Activated CD8-positive, alpha-beta T cell treated with anti-CD3 and anti-CD28 coated beads for 36 hours (primary cell): Measurements from ENCODE around the gene LANCL3. TPM values are rescaled to one million over a fixed set of nuclear protein-coding genes. Genes with fewer than 3 reads are reported as not detected.
A peak's percentile ranks its signal among the peaks of the same experiment; 100 is the strongest.

Experiments
- ATAC-seq: fragments of 200-7000 bp; cut with Tn5 transposase; one replicate; pipeline ENCODE4 v1.10.0; 2021; ENCODE audit warnings: mild to moderate bottlenecking, moderate library complexity
- CTCF ChIA-PET: fragments of 350-600 bp; sonication (Branson Sonifier 250); formaldehyde crosslinking; loops from one replicate; lab custom pipeline; 2021; ENCODE audit warnings: antibody characterized with exemption; lab: Charles Lee
- POLR2A ChIA-PET: fragments of 350-600 bp; sonication (Branson Sonifier 250); formaldehyde crosslinking; loops from one replicate; lab custom pipeline; 2021; ENCODE audit warnings: antibody characterized with exemption; lab: Charles Lee
- DNase-seq: peaks from one replicate; pipeline ENCODE4 v3.0.0-alpha.2; 2020
- H3K27ac Mint-ChIP-seq: one replicate; pipeline ENCODE4 v1.8.0; 2021; ENCODE audit warnings: mild to moderate bottlenecking, mixed read lengths
- H3K27me3 Mint-ChIP-seq: one replicate; pipeline ENCODE4 v1.8.0; 2021; ENCODE audit warnings: mixed read lengths
- H3K36me3 Mint-ChIP-seq: one replicate; pipeline ENCODE4 v1.8.0; 2021; ENCODE audit warnings: low read depth, mixed read lengths
- H3K4me1 Mint-ChIP-seq: one replicate; pipeline ENCODE4 v1.8.0; 2021; ENCODE audit warnings: low read depth, mixed read lengths
- H3K4me3 Mint-ChIP-seq: one replicate; pipeline ENCODE4 v1.8.0; 2021; ENCODE audit warnings: mild to moderate bottlenecking, moderate library complexity, mixed read lengths
- H3K9me3 Mint-ChIP-seq: one replicate; pipeline ENCODE4 v1.8.0; 2021; ENCODE audit warnings: mixed read lengths
- intact Hi-C: fragments of 100-400 bp; cut with micrococcal nuclease; formaldehyde crosslinking; loops from one replicate; pipeline ENCODE4 v1.10.0; 2022
- total RNA-seq, 2 experiments: library from RNA; stranded (reverse); gene quantifications; one replicate each; pipeline ENCODE4 v1.2.3, GENCODE V29; 2021
- TF ChIP-seq, protein P1 (sequence below): fragments of 200-600 bp; IDR thresholded peaks from one replicate; pipeline ENCODE4 v1.8.0; 2022; ENCODE audit warnings: antibody characterized with exemption, mild to moderate bottlenecking

Gene LANCL3
- total RNA-seq, 2 experiments from 2014 or later, result 0.16 to 0.34 TPM

DNA sequence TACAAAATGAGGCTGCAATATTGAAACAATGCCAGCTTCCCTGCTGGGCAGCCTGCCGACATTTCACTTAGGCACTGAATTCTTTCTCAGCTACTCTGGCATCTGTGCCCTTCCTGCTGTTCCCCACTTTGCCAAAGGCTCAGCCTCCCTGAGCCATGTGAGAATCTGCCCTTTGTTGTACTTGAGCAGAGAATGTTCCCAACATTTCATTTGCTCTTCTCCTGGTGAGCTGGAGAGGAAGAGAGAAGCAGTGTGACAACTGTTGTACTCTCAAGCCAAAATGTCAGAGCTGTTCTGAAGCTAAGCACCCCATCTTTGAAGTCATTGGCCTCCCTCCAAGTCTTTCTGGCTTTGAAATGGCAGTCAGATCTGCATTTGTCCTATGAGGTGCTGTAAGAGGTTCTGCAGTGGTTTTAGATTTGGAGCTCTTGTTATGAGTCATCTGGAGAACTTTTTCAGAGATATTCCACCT lies 32.5 kb downstream of the LANCL3 start:
- intact Hi-C loops, result no loop called here
- H3K36me3 Mint-ChIP-seq, result no peaks in the 10 kb centered on the region
- CTCF ChIA-PET, result no interaction called here

DNA sequence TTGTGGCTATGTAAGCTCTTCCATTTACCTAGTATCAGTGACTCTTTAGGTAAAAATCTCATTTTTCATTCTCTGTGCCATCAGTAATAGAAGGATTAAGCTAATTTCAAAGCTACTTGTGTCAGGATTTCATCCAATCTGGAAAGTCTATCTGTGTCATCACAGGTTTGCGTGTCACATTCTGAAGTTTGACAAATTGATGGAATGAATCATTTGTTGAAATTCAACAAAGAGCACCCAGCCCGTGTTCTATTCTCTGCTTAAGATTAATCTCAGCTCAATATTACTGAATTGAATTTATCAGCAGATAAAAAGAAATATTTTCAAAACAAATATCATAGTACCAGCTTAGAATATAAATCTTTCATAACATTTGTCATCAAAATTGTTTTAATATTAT lies 35.8 kb downstream of the LANCL3 start:
- no peak for ATAC-seq
- Mint-ChIP-seq H3K36me3 (no peaks in the 10 kb centered on the region), H3K9me3 (no peaks in the 10 kb centered on the region), H3K27me3 (peaks cover 8% of the 10 kb centered on the region), H3K27ac (no peak overlapping the region), H3K4me3 (no peak overlapping the region), H3K4me1 (no peaks in the 10 kb centered on the region)
- no peak for DNase-seq
- ChIA-PET CTCF (no interaction called here), POLR2A (no interaction called here)
- TF ChIP-seq, protein P1, sequence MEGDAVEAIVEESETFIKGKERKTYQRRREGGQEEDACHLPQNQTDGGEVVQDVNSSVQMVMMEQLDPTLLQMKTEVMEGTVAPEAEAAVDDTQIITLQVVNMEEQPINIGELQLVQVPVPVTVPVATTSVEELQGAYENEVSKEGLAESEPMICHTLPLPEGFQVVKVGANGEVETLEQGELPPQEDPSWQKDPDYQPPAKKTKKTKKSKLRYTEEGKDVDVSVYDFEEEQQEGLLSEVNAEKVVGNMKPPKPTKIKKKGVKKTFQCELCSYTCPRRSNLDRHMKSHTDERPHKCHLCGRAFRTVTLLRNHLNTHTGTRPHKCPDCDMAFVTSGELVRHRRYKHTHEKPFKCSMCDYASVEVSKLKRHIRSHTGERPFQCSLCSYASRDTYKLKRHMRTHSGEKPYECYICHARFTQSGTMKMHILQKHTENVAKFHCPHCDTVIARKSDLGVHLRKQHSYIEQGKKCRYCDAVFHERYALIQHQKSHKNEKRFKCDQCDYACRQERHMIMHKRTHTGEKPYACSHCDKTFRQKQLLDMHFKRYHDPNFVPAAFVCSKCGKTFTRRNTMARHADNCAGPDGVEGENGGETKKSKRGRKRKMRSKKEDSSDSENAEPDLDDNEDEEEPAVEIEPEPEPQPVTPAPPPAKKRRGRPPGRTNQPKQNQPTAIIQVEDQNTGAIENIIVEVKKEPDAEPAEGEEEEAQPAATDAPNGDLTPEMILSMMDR, result no peak
- intact Hi-C loops, result no loop called here

More for the DNA sequence above, 32.5 kb downstream of the LANCL3 start:
- Mint-ChIP-seq H3K27me3 (peaks cover 8% of the 10 kb centered on the region), H3K4me3 (no peak overlapping the region), H3K27ac (no peak overlapping the region), H3K9me3 (no peaks in the 10 kb centered on the region), H3K4me1 (no peaks in the 10 kb centered on the region)
- DNase-seq, result peak; percentile 1
- POLR2A ChIA-PET, result no interaction called here
- TF ChIP-seq, protein P1, result no peak
- no peak for ATAC-seq

DNA sequence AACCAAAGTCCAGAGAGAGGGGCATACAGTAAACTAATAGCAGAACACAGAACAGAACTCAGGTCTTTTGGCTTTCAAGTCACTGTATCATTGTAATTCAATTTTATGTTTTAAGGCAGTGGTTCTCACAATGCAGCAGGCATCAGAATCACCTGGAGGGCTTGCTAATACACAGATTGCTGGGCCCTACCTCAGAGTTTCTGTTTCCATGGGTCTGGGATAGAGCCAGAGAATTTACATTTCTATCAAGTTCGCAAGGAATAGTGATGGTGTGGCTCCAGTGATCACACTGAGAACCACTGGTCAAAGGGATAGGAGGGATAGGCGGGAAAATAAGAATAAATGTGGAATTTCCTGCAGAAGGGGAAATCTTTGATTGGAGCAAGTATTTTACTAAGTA lies 36.7 kb downstream of the LANCL3 start:
- ATAC-seq (no peak), DNase-seq (no peak)
- CTCF ChIA-PET, result no interaction called here
- Mint-ChIP-seq H3K27ac (no peak overlapping the region), H3K36me3 (no peaks in the 10 kb centered on the region), H3K4me3 (no peak overlapping the region), H3K27me3 (peaks cover 4% of the 10 kb centered on the region), H3K9me3 (no peaks in the 10 kb centered on the region), H3K4me1 (no peaks in the 10 kb centered on the region)
- TF ChIP-seq, protein P1, result no peak
- POLR2A ChIA-PET, result no interaction called here
- intact Hi-C loops, result no loop called here

DNA sequence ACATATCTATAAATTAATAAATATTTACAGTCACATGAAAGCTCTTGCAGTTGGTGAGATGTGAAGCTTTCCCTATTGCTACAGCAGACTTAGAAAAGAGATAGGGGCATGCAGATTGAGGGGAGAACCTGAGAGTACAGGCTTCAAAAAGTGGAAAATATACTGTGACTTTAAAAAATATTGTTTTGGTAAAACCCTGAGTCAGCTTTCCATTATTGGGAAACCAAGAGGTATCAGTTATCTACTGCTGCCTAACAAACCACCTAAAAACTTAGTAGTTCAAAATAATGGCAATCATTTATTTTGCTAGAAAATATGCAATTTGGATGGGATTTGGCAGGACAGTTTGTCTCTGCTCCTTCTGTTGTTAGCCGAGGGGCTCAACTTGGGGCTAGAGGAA lies 38.3 kb downstream of the LANCL3 start:
- ChIA-PET CTCF (no interaction called here), POLR2A (no interaction called here)
- intact Hi-C loops, result no loop called here
- TF ChIP-seq, protein P1, result no peak
- Mint-ChIP-seq H3K4me3 (no peak overlapping the region), H3K9me3 (no peaks in the 10 kb centered on the region), H3K27me3 (peaks cover 2% of the 10 kb centered on the region), H3K27ac (no peak overlapping the region), H3K36me3 (no peaks in the 10 kb centered on the region), H3K4me1 (no peaks in the 10 kb centered on the region)
- no peak for ATAC-seq
- DNase-seq, result no peak

DNA sequence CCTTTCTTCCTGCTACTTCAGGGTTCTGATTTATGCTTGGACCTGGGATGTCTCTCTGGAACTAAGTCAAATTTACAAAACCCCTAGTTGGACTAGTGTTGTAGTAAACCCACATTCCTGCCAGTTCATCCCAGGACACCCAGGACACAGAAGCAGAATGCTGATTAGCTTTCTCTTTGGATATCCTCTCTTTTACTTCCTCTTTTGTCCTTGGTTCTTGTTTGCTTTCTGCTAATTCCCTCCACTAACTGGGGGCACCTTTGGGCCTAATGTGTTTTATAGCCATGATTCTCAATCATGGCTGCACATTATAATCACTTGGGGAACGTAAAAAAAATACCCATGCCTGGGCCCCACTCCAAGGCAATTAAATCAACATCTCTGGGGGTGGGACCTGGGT lies 42.5 kb downstream of the LANCL3 start:
- Mint-ChIP-seq H3K27me3 (no peaks in the 10 kb centered on the region), H3K9me3 (no peaks in the 10 kb centered on the region), H3K27ac (no peak overlapping the region), H3K36me3 (no peaks in the 10 kb centered on the region), H3K4me1 (no peaks in the 10 kb centered on the region), H3K4me3 (no peak overlapping the region)
- no peak for DNase-seq
- CTCF ChIA-PET, result no interaction called here
- POLR2A ChIA-PET, result no interaction called here
- ATAC-seq, result no peak
- TF ChIP-seq, protein P1, result no peak
- intact Hi-C loops, result no loop called here
